ENCODE results near the gene OAS3.
A peak's percentile ranks its signal among the peaks of the same experiment; 100 is the strongest.

GRCh38 chr12:112992541-112993398, 54.5 kb downstream of the OAS3 start:
- TF ChIP-seq CTCF (IDR thresholded peaks at IDR 0.05): peak; percentile 26 to 61
- no peak for TF ChIP-seq POLR2A (IDR thresholded peaks at IDR 0.05)

All from suprapubic skin (tissue), 3 donors.